Mesenchymal stem cell (in vitro differentiated cells and primary cell): ENCODE data around the gene STAG1.
"Not testable (repeated sequence)": the region's sequence is repeated elsewhere in the genome, so short reads cannot be mapped to it uniquely, and the experiment has no call there.

Experiments used
- DNase-seq: peaks from one replicate; pipeline ENCODE4 v3.0.0-alpha.2; 2013
- H2AFZ ChIP-seq: one replicate; pipeline ENCODE4 v1.6.1; 2013; ENCODE audit warnings: low read depth, mild to moderate bottlenecking, control low read depth, inconsistent platforms, low read length, moderate library complexity
- H2AK5ac ChIP-seq: 2 replicates; pipeline ENCODE4 v1.6.1; 2013; ENCODE audit warnings: low read length, moderate library complexity, mild to moderate bottlenecking, inconsistent platforms; ENCODE audit not compliant: severe bottlenecking
- H2BK120ac ChIP-seq: one replicate; pipeline ENCODE4 v1.6.1; 2013; ENCODE audit warnings: low read depth, mild to moderate bottlenecking, inconsistent platforms, low read length, moderate library complexity
- H2BK12ac ChIP-seq, 2 experiments: one replicate each; pipeline ENCODE4 v1.6.1; 2013; ENCODE audit warnings: inconsistent platforms in 2 of 2, low read length in 2 of 2, mild to moderate bottlenecking in 2 of 2, moderate library complexity in 2 of 2, control low read depth in 1 of 2
- H2BK15ac ChIP-seq: one replicate; pipeline ENCODE4 v1.6.1; 2013; ENCODE audit warnings: mild to moderate bottlenecking, low read depth, inconsistent platforms; ENCODE audit not compliant: poor library complexity, severe bottlenecking
- H2BK5ac ChIP-seq: 2 replicates; pipeline ENCODE4 v1.6.1; 2013; ENCODE audit warnings: low read depth, mild to moderate bottlenecking, low read length, control low read depth, inconsistent platforms; ENCODE audit not compliant: poor library complexity, severe bottlenecking
- H3K14ac ChIP-seq, 2 experiments: one replicate each; pipeline ENCODE4 v1.6.1; 2013; ENCODE audit warnings: inconsistent platforms in 2 of 2, low read length in 2 of 2, control low read depth in 1 of 2, mild to moderate bottlenecking in 1 of 2, moderate library complexity in 1 of 2
- H3K18ac ChIP-seq, 2 experiments: one replicate each; pipeline ENCODE4 v1.6.1; 2013; ENCODE audit warnings: inconsistent platforms in 2 of 2, low read length in 2 of 2, control low read depth in 1 of 2, low read depth in 1 of 2, mild to moderate bottlenecking in 1 of 2
- H3K23ac ChIP-seq, 2 experiments: one replicate each; pipeline ENCODE4 v1.6.1; 2013; ENCODE audit warnings: inconsistent platforms in 2 of 2, low read length in 2 of 2, mild to moderate bottlenecking in 2 of 2, moderate library complexity in 2 of 2, control low read depth in 1 of 2
- H3K27ac ChIP-seq: 2 replicates; pipeline ENCODE4 v1.5.1; 2013; ENCODE audit warnings: mild to moderate bottlenecking, moderate library complexity, low read length, control low read depth, inconsistent platforms; ENCODE audit not compliant: poor library complexity, severe bottlenecking
- H3K27me3 ChIP-seq, 2 experiments: 2 replicates each; pipeline versions ENCODE4 v1.6.1 to v1.7.0; 2013; ENCODE audit warnings: low read length in 2 of 2, mild to moderate bottlenecking in 2 of 2, moderate library complexity in 2 of 2, control low read depth in 1 of 2, inconsistent platforms in 1 of 2; ENCODE audit not compliant: control insufficient read depth in 1 of 2, insufficient read depth in 1 of 2
- H3K36me3 ChIP-seq, 2 experiments: 2 replicates each; pipeline versions ENCODE4 v1.6.1 to v1.7.0; 2013; ENCODE audit warnings: low read length in 2 of 2, control low read depth in 1 of 2, inconsistent platforms in 1 of 2, low read depth in 1 of 2, mild to moderate bottlenecking in 1 of 2; ENCODE audit not compliant: insufficient read depth in 2 of 2, control insufficient read depth in 1 of 2
- H3K4ac ChIP-seq, 2 experiments: one replicate each; pipeline ENCODE4 v1.6.1; 2013; ENCODE audit warnings: inconsistent platforms in 2 of 2, low read length in 2 of 2, mild to moderate bottlenecking in 2 of 2, moderate library complexity in 2 of 2, control low read depth in 1 of 2, low read depth in 1 of 2
- H3K4me1 ChIP-seq: 2 replicates; pipeline ENCODE4 v1.6.1; 2013; ENCODE audit warnings: low read depth, low read length, control low read depth; ENCODE audit not compliant: control insufficient read depth, insufficient read depth
- H3K4me2 ChIP-seq: 2 replicates; pipeline ENCODE4 v1.6.1; 2013; ENCODE audit warnings: low read length, mild to moderate bottlenecking, inconsistent platforms; ENCODE audit not compliant: poor library complexity, severe bottlenecking
- H3K4me3 ChIP-seq, 2 experiments: 2 replicates each; pipeline versions ENCODE4 v1.5.1 to v1.7.0; 2013; ENCODE audit warnings: low read length in 2 of 2, mild to moderate bottlenecking in 2 of 2, control low read depth in 1 of 2, low read depth in 1 of 2; ENCODE audit not compliant: insufficient read depth in 1 of 2
- H3K79me1 ChIP-seq: replicated peaks from 2 replicates; pipeline ENCODE4 v1.6.1; 2013; ENCODE audit warnings: mild to moderate bottlenecking, control low read depth, low read length, inconsistent platforms; ENCODE audit not compliant: poor library complexity, severe bottlenecking
- H3K9ac ChIP-seq: 2 replicates; pipeline ENCODE4 v1.7.0; 2013; ENCODE audit warnings: mild to moderate bottlenecking, low read length, moderate library complexity
- H3K9me3 ChIP-seq: 2 replicates; pipeline ENCODE4 v1.7.0; 2013; ENCODE audit warnings: mild to moderate bottlenecking, low read length; ENCODE audit not compliant: control insufficient read depth
- H4K8ac ChIP-seq: one replicate; pipeline ENCODE4 v1.6.1; 2013; ENCODE audit warnings: inconsistent platforms, mild to moderate bottlenecking, low read length, moderate library complexity
- H4K91ac ChIP-seq: one replicate; pipeline ENCODE4 v1.6.1; 2013; ENCODE audit warnings: mild to moderate bottlenecking, low read length, inconsistent platforms
- WGBS: methylation state at CpG from one replicate; pipeline ENCODE4 v1.1.7; 2013; ENCODE audit warnings: mixed read lengths; 5-methylcytosine and 5-hydroxymethylcytosine counted together

Gene STAG1

DNA sequence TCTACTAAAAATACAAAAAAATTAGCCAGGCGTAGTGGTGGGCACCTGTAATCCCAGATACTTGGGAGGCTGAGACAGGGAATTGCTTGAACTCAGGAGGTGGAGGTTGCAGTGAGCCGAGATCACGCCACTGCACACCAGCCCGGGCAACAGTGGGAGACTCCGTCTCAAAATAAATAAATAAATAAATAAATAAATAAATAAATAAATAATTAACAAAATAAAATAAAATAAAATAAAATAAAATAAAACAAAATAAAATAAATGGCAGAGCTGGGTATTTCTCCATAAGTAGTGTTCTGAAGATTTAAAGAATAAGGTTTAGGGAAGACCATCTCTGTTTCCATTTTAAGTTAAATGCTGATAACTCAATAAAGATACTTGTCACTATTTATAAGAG is 376.4 kb downstream of the STAG1 start:
- H4K8ac ChIP-seq, DNase-seq, H3K23ac ChIP-seq, H3K18ac ChIP-seq, H3K27me3 ChIP-seq, H3K27ac ChIP-seq, H3K79me1 ChIP-seq, H2AK5ac ChIP-seq, H2AFZ ChIP-seq, H3K9ac ChIP-seq, H3K4me2 ChIP-seq, H3K4ac ChIP-seq, H2BK5ac ChIP-seq, H4K91ac ChIP-seq, H3K4me3 ChIP-seq, H3K4me1 ChIP-seq, H3K9me3 ChIP-seq, H2BK120ac ChIP-seq, H3K14ac ChIP-seq, H2BK15ac ChIP-seq, H2BK12ac ChIP-seq: not testable (repeated sequence)
- peaks cover 3 to 22% of the 10 kb centered on the region in 2 experiments for H3K36me3 ChIP-seq
- 100% methylated on average over 1 of the region's 5 CpGs for WGBS

- H4K91ac ChIP-seq, result no peak overlapping the region
- H3K9me3 ChIP-seq, result no peaks in the 10 kb centered on the region
- H2AK5ac ChIP-seq, result no peak overlapping the region
- H4K8ac ChIP-seq, result no peak overlapping the region
- no peak overlapping the region for H3K14ac ChIP-seq
- H2BK5ac ChIP-seq, result no peak overlapping the region
- peak; percentile 7 for DNase-seq
- no peak overlapping the region for H2BK120ac ChIP-seq
- H2BK12ac ChIP-seq, result no peak overlapping the region
- no peak overlapping the region for H3K4me3 ChIP-seq
- H2AFZ ChIP-seq, result no peak overlapping the region
- H3K9ac ChIP-seq, result no peak overlapping the region
- H3K4me2 ChIP-seq, result no peak overlapping the region
- H3K23ac ChIP-seq, result no peak overlapping the region
- H3K36me3 ChIP-seq, result peaks cover 9 to 46% of the 10 kb centered on the region in 2 experiments
- H3K4ac ChIP-seq, result no peak overlapping the region
- no peaks in the 10 kb centered on the region for H3K27me3 ChIP-seq
- no peak overlapping the region for H3K18ac ChIP-seq
- no peaks in the 10 kb centered on the region for H3K79me1 ChIP-seq
- no peak overlapping the region for H2BK15ac ChIP-seq
- H3K27ac ChIP-seq, result no peak overlapping the region
- H3K4me1 ChIP-seq, result peaks cover 1% of the 10 kb centered on the region
Measured at GRCh38 chr3:136366289-136366688, 385.9 kb downstream of the STAG1 start.

DNA sequence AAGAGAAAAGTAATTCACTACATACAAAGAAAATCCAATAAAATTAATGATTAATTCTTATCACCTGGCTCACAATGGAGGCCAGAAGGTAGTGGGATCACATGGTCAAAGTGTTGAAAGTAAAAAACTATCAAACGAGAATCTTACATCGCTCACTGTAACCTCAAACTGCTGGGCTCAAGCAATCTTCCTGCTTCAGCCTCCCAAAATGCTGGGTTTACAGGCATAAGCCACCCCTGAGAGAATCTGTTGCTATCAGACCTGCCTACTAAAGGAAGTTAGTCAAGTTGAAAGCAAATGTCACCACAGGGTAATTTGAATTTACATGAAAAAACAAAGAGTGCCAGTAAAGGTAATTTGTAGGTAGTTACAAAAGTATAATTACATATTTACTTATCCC is 398.7 kb downstream of the STAG1 start:
- no peak overlapping the region for H2AK5ac ChIP-seq
- no peak overlapping the region for H3K4ac ChIP-seq
- H2BK120ac ChIP-seq, result no peak overlapping the region
- 100% methylated on average over 2 of the region's 2 CpGs for WGBS
- no peak overlapping the region for H3K4me3 ChIP-seq
- no peaks in the 10 kb centered on the region for H3K9me3 ChIP-seq
- H2BK5ac ChIP-seq, result no peak overlapping the region
- no peak overlapping the region for H3K14ac ChIP-seq
- no peak overlapping the region for H3K27ac ChIP-seq
- no peak overlapping the region for H2BK12ac ChIP-seq
- H3K23ac ChIP-seq, result no peak overlapping the region
- no peak overlapping the region for H3K4me2 ChIP-seq
- peaks cover 3% of the 10 kb centered on the region for H3K79me1 ChIP-seq
- H4K91ac ChIP-seq, result no peak overlapping the region
- no peaks in the 10 kb centered on the region for H3K27me3 ChIP-seq
- H3K9ac ChIP-seq, result no peak overlapping the region
- H2AFZ ChIP-seq, result no peak overlapping the region
- no peak for DNase-seq
- H3K4me1 ChIP-seq, result peaks cover 8% of the 10 kb centered on the region
- H2BK15ac ChIP-seq, result no peak overlapping the region
- peaks cover 1 to 38% of the 10 kb centered on the region in 2 experiments for H3K36me3 ChIP-seq
- no peak overlapping the region for H3K18ac ChIP-seq
- H4K8ac ChIP-seq, result no peak overlapping the region

DNA sequence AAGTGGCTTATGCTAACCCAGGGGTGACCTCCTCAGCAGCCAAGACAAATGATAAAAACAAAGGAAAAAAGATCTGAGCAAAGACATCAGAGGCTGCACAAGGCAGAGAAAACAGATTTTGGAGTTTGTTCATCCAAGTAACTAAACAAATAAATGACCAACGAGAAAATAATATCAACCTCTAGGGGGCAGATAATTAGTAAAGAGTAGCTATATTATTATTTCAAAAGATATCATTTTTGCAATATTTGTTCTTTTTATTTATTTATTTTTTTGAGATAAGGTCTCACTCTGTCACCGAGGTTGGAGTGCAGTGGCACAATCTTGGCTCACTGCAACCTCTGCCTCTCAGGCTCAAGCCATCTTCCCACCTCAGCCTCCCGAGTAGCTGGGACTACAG is 400.3 kb downstream of the STAG1 start:
- peak; percentile 8 for DNase-seq
- Histone ChIP-seq H3K79me1 (peaks cover 4% of the 10 kb centered on the region), H3K4ac (no peak overlapping the region), H2AFZ (no peak overlapping the region), H3K18ac (no peak overlapping the region), H3K23ac (no peak overlapping the region), H3K27me3 (no peaks in the 10 kb centered on the region), H3K4me2 (no peak overlapping the region), H3K27ac (no peak overlapping the region), H2BK12ac (no peak overlapping the region), H3K9me3 (no peaks in the 10 kb centered on the region), H3K9ac (no peak overlapping the region), H3K4me3 (no peak overlapping the region), H2AK5ac (no peak overlapping the region), H4K8ac (no peak overlapping the region), H3K4me1 (peaks cover 8% of the 10 kb centered on the region), H2BK5ac (no peak overlapping the region), H4K91ac (no peak overlapping the region), H2BK120ac (no peak overlapping the region), H3K14ac (no peak overlapping the region), H3K36me3 (peaks cover 4 to 43% of the 10 kb centered on the region in 2 experiments), H2BK15ac (no peak overlapping the region)
- WGBS, result 100% methylated on average over 2 of the region's 3 CpGs
